ENCODE results near the gene FOXN3. TPM values are rescaled to one million over a fixed set of nuclear protein-coding genes. Genes with fewer than 3 reads are reported as not detected.

FOXN3 gene
- total RNA-seq, 1 donor from 2014 or later = 122 TPM

GRCh38 chr14:89245802-89246201 is 171.2 kb downstream of the FOXN3 start:
- FAIRE-seq = no peak
- peaks cover 41% of the 10 kb centered on the region for H3K4me1 Mint-ChIP-seq (ENCODE audit: low read depth, unreplicated experiment)
- H3K36me3 Mint-ChIP-seq (ENCODE audit: low read depth, unreplicated experiment) = peaks cover 3% of the 10 kb centered on the region

GRCh38 chr14:89244720-89245119 is 172.3 kb downstream of the FOXN3 start:
- FAIRE-seq (no peak), DNase-seq (ENCODE audit: low read depth) (no peak)
- no peak overlapping the region for H3K4me3 Mint-ChIP-seq (ENCODE audit: unreplicated experiment)
- peaks cover 3% of the 10 kb centered on the region for H3K36me3 Mint-ChIP-seq (ENCODE audit: low read depth, unreplicated experiment)
- H3K4me1 ChIP-seq (ENCODE audit: insufficient read depth, low read length) = peaks cover 9% of the 10 kb centered on the region
- H3K27ac ChIP-seq (ENCODE audit: low read depth, low read length) = no peak overlapping the region
- no peaks in the 10 kb centered on the region for H3K36me3 ChIP-seq (ENCODE audit: insufficient read depth, low read length)
- no peak overlapping the region for H2AFZ ChIP-seq (ENCODE audit: low read depth, low read length)
- H3K4me3 ChIP-seq (ENCODE audit: insufficient read depth, low read depth, low read length) = no peak overlapping the region
- H3K9me3 Mint-ChIP-seq (ENCODE audit: unreplicated experiment) = peaks cover 2% of the 10 kb centered on the region
- H3K27me3 Mint-ChIP-seq (ENCODE audit: low read depth, unreplicated experiment) = no peaks in the 10 kb centered on the region
- no peak overlapping the region for H3K4me2 ChIP-seq (ENCODE audit: low read length)
- H3K9me3 ChIP-seq (ENCODE audit: insufficient read depth, low read depth, low read length) = no peaks in the 10 kb centered on the region
- no peaks in the 10 kb centered on the region for H3K27me3 ChIP-seq (ENCODE audit: insufficient read depth, low read length)
- peaks cover 40% of the 10 kb centered on the region for H3K4me1 Mint-ChIP-seq (ENCODE audit: low read depth, unreplicated experiment)
- H3K9ac ChIP-seq (ENCODE audit: low read length) = no peak overlapping the region
- no peak overlapping the region for H3K27ac Mint-ChIP-seq (ENCODE audit: unreplicated experiment)
- TF ChIP-seq CTCF (IDR thresholded peaks at IDR 0.05; ENCODE audit: insufficient read depth, low read depth, low read length) (no peak), EZH2 (IDR thresholded peaks at IDR 0.05; ENCODE audit: insufficient read depth, low read length) (no peak)
- peaks cover 22% of the 10 kb centered on the region for H3K79me2 ChIP-seq (ENCODE audit: insufficient read depth, low read length)
- peaks cover 57% of the 10 kb centered on the region for H4K20me1 ChIP-seq (ENCODE audit: insufficient read depth, low read length)

More at GRCh38 chr14:89245802-89246201, 171.2 kb downstream of the FOXN3 start:
- H3K27ac ChIP-seq (ENCODE audit: low read depth, low read length) = no peak overlapping the region
- no peak for TF ChIP-seq CTCF (IDR thresholded peaks at IDR 0.05; ENCODE audit: insufficient read depth, low read depth, low read length)
- no peak overlapping the region for H3K4me3 ChIP-seq (ENCODE audit: insufficient read depth, low read depth, low read length)
- Mint-ChIP-seq H3K27ac (ENCODE audit: unreplicated experiment) (no peak overlapping the region), H3K4me3 (ENCODE audit: unreplicated experiment) (no peak overlapping the region), H3K27me3 (ENCODE audit: low read depth, unreplicated experiment) (no peaks in the 10 kb centered on the region), H3K9me3 (ENCODE audit: unreplicated experiment) (peaks cover 2% of the 10 kb centered on the region)
- H2AFZ ChIP-seq (ENCODE audit: low read depth, low read length) = no peak overlapping the region
- H3K79me2 ChIP-seq (ENCODE audit: insufficient read depth, low read length) = peaks cover 21% of the 10 kb centered on the region
- no peaks in the 10 kb centered on the region for H3K36me3 ChIP-seq (ENCODE audit: insufficient read depth, low read length)
- H3K27me3 ChIP-seq (ENCODE audit: insufficient read depth, low read length) = no peaks in the 10 kb centered on the region
- no peak overlapping the region for H3K4me2 ChIP-seq (ENCODE audit: low read length)
- peaks cover 6% of the 10 kb centered on the region for H3K4me1 ChIP-seq (ENCODE audit: insufficient read depth, low read length)
- peaks cover 60% of the 10 kb centered on the region for H4K20me1 ChIP-seq (ENCODE audit: insufficient read depth, low read length)
- no peak for DNase-seq (ENCODE audit: low read depth)
- H3K9ac ChIP-seq (ENCODE audit: low read length) = no peak overlapping the region
- no peaks in the 10 kb centered on the region for H3K9me3 ChIP-seq (ENCODE audit: insufficient read depth, low read depth, low read length)

DNA sequence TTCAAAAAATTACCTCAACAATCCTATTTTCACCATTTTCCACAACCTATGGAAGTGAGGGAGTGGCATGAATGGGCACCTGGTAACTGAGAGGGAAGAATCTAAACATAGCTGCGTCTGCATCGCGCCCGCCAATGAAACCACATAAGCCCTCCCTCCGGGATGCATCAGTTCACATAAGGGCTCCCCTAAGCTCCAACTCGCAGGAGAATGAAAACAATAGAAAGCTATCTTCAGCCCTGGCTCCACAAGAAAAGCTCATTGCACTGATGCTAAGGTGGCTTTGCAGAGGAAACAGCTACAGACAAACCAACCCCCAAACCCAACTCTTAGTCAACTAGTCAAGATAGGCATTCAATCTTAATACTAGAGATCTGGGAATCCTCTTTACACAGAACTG is 173.3 kb downstream of the FOXN3 start:
- Mint-ChIP-seq H3K4me1 (ENCODE audit: low read depth, unreplicated experiment) (peaks cover 38% of the 10 kb centered on the region), H3K27me3 (ENCODE audit: low read depth, unreplicated experiment) (no peaks in the 10 kb centered on the region), H3K9me3 (ENCODE audit: unreplicated experiment) (peaks cover 2% of the 10 kb centered on the region), H3K36me3 (ENCODE audit: low read depth, unreplicated experiment) (peaks cover 3% of the 10 kb centered on the region), H3K27ac (ENCODE audit: unreplicated experiment) (no peak overlapping the region), H3K4me3 (ENCODE audit: unreplicated experiment) (no peak overlapping the region)
- TF ChIP-seq CTCF (IDR thresholded peaks at IDR 0.05; ENCODE audit: insufficient read depth, low read depth, low read length) (no peak), EZH2 (IDR thresholded peaks at IDR 0.05; ENCODE audit: insufficient read depth, low read length) (no peak)
- Histone ChIP-seq H3K9me3 (ENCODE audit: insufficient read depth, low read depth, low read length) (no peaks in the 10 kb centered on the region), H3K27me3 (ENCODE audit: insufficient read depth, low read length) (no peaks in the 10 kb centered on the region), H3K4me2 (ENCODE audit: low read length) (no peak overlapping the region), H3K4me1 (ENCODE audit: insufficient read depth, low read length) (peaks cover 3% of the 10 kb centered on the region), H2AFZ (ENCODE audit: low read depth, low read length) (no peak overlapping the region), H3K27ac (ENCODE audit: low read depth, low read length) (no peak overlapping the region), H3K4me3 (ENCODE audit: insufficient read depth, low read depth, low read length) (no peak overlapping the region), H4K20me1 (ENCODE audit: insufficient read depth, low read length) (peaks cover 55% of the 10 kb centered on the region), H3K9ac (ENCODE audit: low read length) (no peak overlapping the region), H3K36me3 (ENCODE audit: insufficient read depth, low read length) (no peaks in the 10 kb centered on the region), H3K79me2 (ENCODE audit: insufficient read depth, low read length) (peaks cover 25% of the 10 kb centered on the region)
- FAIRE-seq (no peak), DNase-seq (ENCODE audit: low read depth) (no peak)

Data from astrocyte (in vitro differentiated cells and primary cell).